HCT116 (cell line): Measurements from ENCODE around the gene ZNF160. TPM values are rescaled to one million over a fixed set of nuclear protein-coding genes. Genes with fewer than 3 reads are reported as not detected.

ENCODE experiments used
- ATAC-seq: fragments of 200-7000 bp; cut with Tn5 transposase; 2 replicates; pipeline ENCODE4 v1.9.1; 2020; ENCODE audit warnings: mild to moderate bottlenecking, moderate library complexity
- BruUV-seq: library from RNA; stranded (reverse); fragments of 400-500 nt; replicated peaks from 2 replicates; lab custom pipeline; 2021; lab: Mats Ljungman, UMichigan
- CTCF ChIA-PET: fragments of 300-600 bp; sonication (Branson Sonifier 250); formaldehyde crosslinking; loops from one replicate; lab custom pipeline; 2021; ENCODE audit warnings: antibody characterized with exemption; lab: Charles Lee
- POLR2A ChIA-PET: fragments of 300-600, 350-600 bp; sonication (Branson Sonifier 250); formaldehyde crosslinking; loops from one replicate; lab custom pipeline; 2021; ENCODE audit warnings: antibody characterized with exemption; lab: Charles Lee
- RAD21 ChIA-PET, 2 experiments: fragments of 300-600 bp; sonication (Branson Sonifier 250); formaldehyde crosslinking; loops; one replicate each; lab custom pipeline; 2023; ENCODE audit warnings: low total read pairs in 2 of 2; ENCODE audit not compliant: uncharacterized antibody in 2 of 2, unreplicated experiment in 2 of 2, low non-redundant PET in 1 of 2; lab: Charles Lee
- DNase-seq: peaks from one replicate; pipeline ENCODE4 v3.0.0-alpha.2; 2010; ENCODE audit warnings: low read depth, low spot score
- H2AFZ ChIP-seq: fragments of 200-600 bp; shearing (Covaris generic), sonication (generic); 2 replicates; pipeline ENCODE4 v1.6.1; 2017; ENCODE audit warnings: low read depth, mixed run types, mixed read lengths, antibody characterized with exemption, low read length; ENCODE audit not compliant: poor library complexity, severe bottlenecking
- H3K27ac ChIP-seq: 2 replicates; pipeline ENCODE4 v1.5.1; 2012; ENCODE audit warnings: low read depth, low read length
- H3K27me3 ChIP-seq: fragments of 200-600 bp; sonication (generic); 2 replicates; pipeline ENCODE4 v1.6.1; 2016; ENCODE audit warnings: mixed run types, low read length, mixed read lengths; ENCODE audit not compliant: insufficient read depth
- H3K36me3 ChIP-seq, 2 experiments: fragments of 200-500 bp in 1 of 2; fragments of 200-600 bp in 1 of 2; sonication (Bioruptor generic) in 1 of 2; sonication (generic) in 1 of 2; 2 replicates each; pipeline versions ENCODE4 v1.5.1 to v1.6.1; 2014 to 2016; ENCODE audit warnings: low read length in 2 of 2, inconsistent platforms in 1 of 2, mixed read lengths in 1 of 2, mixed run types in 1 of 2; ENCODE audit not compliant: insufficient read depth in 2 of 2, control insufficient read depth in 1 of 2
- H3K4me1 ChIP-seq, 2 experiments: fragments of 200-600 bp in 1 of 2; sonication (generic) in 1 of 2; 2 replicates each; pipeline versions ENCODE4 v1.5.1 to v1.6.1; 2012 to 2017; ENCODE audit warnings: low read length in 2 of 2, inconsistent platforms in 1 of 2, mild to moderate bottlenecking in 1 of 2, mixed read lengths in 1 of 2, mixed run types in 1 of 2, moderate library complexity in 1 of 2; ENCODE audit not compliant: insufficient read depth in 2 of 2, control insufficient read depth in 1 of 2
- H3K4me2 ChIP-seq: fragments of 200-600 bp; sonication (generic); 2 replicates; pipeline ENCODE4 v1.6.1; 2017; ENCODE audit warnings: mixed run types, low read length, mixed read lengths
- H3K4me3 ChIP-seq, 2 experiments: fragments of 200-600 bp in 1 of 2; sonication (generic) in 1 of 2; replicated peaks in 1 of 2; 2 replicates each; pipeline ENCODE4 v1.5.1; 2011 to 2016; ENCODE audit warnings: low read length in 2 of 2, control low read depth in 1 of 2, low read depth in 1 of 2, mild to moderate bottlenecking in 1 of 2, mixed read lengths in 1 of 2, mixed run types in 1 of 2
- H3K79me2 ChIP-seq: fragments of 200-600 bp; sonication (generic); 2 replicates; pipeline ENCODE4 v1.6.1; 2017; ENCODE audit warnings: mild to moderate bottlenecking, mixed run types, low read length, moderate library complexity, mixed read lengths; ENCODE audit not compliant: insufficient read depth
- H3K9ac ChIP-seq: fragments of 200-600 bp; sonication (generic); 2 replicates; pipeline ENCODE4 v1.6.1; 2016; ENCODE audit warnings: low read length, mixed read lengths
- H3K9me2 ChIP-seq: fragments of 200-600 bp; sonication (generic), shearing (Covaris generic); 2 replicates; pipeline ENCODE4 v1.6.1; 2017; ENCODE audit warnings: mixed run types, mild to moderate bottlenecking, moderate library complexity; ENCODE audit not compliant: insufficient read depth
- H3K9me3 ChIP-seq, 2 experiments: fragments of 200-500 bp in 1 of 2; fragments of 200-600 bp in 1 of 2; sonication (Bioruptor generic) in 1 of 2; sonication (generic) in 1 of 2; 2 replicates each; pipeline ENCODE4 v1.6.1; 2014 to 2017; ENCODE audit warnings: low read length in 2 of 2, mixed read lengths in 2 of 2, inconsistent platforms in 1 of 2, low read depth in 1 of 2, mild to moderate bottlenecking in 1 of 2, mixed run types in 1 of 2, moderate library complexity in 1 of 2; ENCODE audit not compliant: control insufficient read depth in 1 of 2, insufficient read depth in 1 of 2
- H4K20me1 ChIP-seq: fragments of 200-600 bp; sonication (generic), shearing (Covaris generic); 2 replicates; pipeline ENCODE4 v1.6.1; 2017; ENCODE audit warnings: mixed run types, mild to moderate bottlenecking, moderate library complexity; ENCODE audit not compliant: insufficient read depth
- ATF3 ChIP-seq: IDR thresholded peaks from 2 replicates; pipeline ENCODE4 v1.6.1; 2012
- CBX3 ChIP-seq: IDR thresholded peaks from 2 replicates; pipeline ENCODE4 v1.6.1; 2012; ENCODE audit warnings: low read depth
- CEBPB ChIP-seq: IDR thresholded peaks from 2 replicates; pipeline ENCODE4 v1.6.1; 2012; ENCODE audit warnings: low read depth
- EGR1 ChIP-seq: IDR thresholded peaks from 2 replicates; pipeline ENCODE4 v1.6.1; 2012; ENCODE audit warnings: low read depth
- ELF1 ChIP-seq: IDR thresholded peaks from 2 replicates; pipeline ENCODE4 v1.6.1; 2012; ENCODE audit warnings: low read depth, borderline replicate concordance
- EZH2 ChIP-seq: fragments of 200-600 bp; sonication (generic); IDR thresholded peaks from 2 replicates; pipeline ENCODE4 v1.6.1; 2017; ENCODE audit warnings: antibody characterized with exemption, mixed run types
- EZH2phosphoT487 ChIP-seq: fragments of 200-600 bp; IDR thresholded peaks from 2 replicates; pipeline ENCODE4 v1.6.1; 2018; ENCODE audit warnings: antibody characterized with exemption, borderline replicate concordance
- MAX ChIP-seq: IDR thresholded peaks from 2 replicates; pipeline ENCODE4 v1.6.1; 2012
- POLR2A ChIP-seq: IDR thresholded peaks from 2 replicates; pipeline ENCODE4 v1.7.0; 2011; ENCODE audit warnings: borderline replicate concordance; ENCODE audit not compliant: insufficient read depth, insufficient read length; ENCODE audit errors: extremely low read depth
- REST ChIP-seq: IDR thresholded peaks from 2 replicates; pipeline ENCODE4 v1.6.1; 2012; ENCODE audit warnings: low read depth
- SIN3A ChIP-seq: IDR thresholded peaks from 2 replicates; pipeline ENCODE4 v1.6.1; 2012; ENCODE audit warnings: low read depth
- SP1 ChIP-seq: IDR thresholded peaks from 2 replicates; pipeline ENCODE4 v1.6.1; 2012; ENCODE audit warnings: low read depth
- SRF ChIP-seq: IDR thresholded peaks from 2 replicates; pipeline ENCODE4 v1.6.1; 2012; ENCODE audit warnings: low read depth
- TCF7L2 ChIP-seq: IDR thresholded peaks from 2 replicates; pipeline ENCODE4 v1.7.0; 2011; ENCODE audit warnings: borderline replicate concordance, inconsistent platforms; ENCODE audit not compliant: insufficient read depth, insufficient read length; ENCODE audit errors: extremely low read depth
- ZBTB33 ChIP-seq: IDR thresholded peaks from 2 replicates; pipeline ENCODE4 v1.6.1; 2011; ENCODE audit warnings: mild to moderate bottlenecking, low read length, moderate library complexity; ENCODE audit not compliant: insufficient replicate concordance; ENCODE audit errors: extremely low read depth
- intact Hi-C: fragments of 100-400 bp; cut with micrococcal nuclease; formaldehyde crosslinking; loops from 2 replicates; pipeline ENCODE4 v1.10.0; 2022
- total RNA-seq: library from RNA; stranded (reverse); gene quantifications from one replicate; pipeline ENCODE4 v1.2.1, GENCODE V29; 2021; ENCODE audit not compliant: unreplicated experiment

Gene ZNF160
- total RNA-seq, 1 experiment from 2014 or later, result 14.9 TPM

- ChIA-PET RAD21 (no interaction called here), POLR2A (no interaction called here), CTCF (no interaction called here)
- H3K9me3 ChIP-seq, result peaks cover 25 to 29% of the 10 kb centered on the region in 2 experiments; a peak in 3 of 4 replicates
- no peaks in the 10 kb centered on the region for H3K9me2 ChIP-seq
- DNase-seq, result no peak
- no peaks in the 10 kb centered on the region for H3K79me2 ChIP-seq
- H3K9ac ChIP-seq, result no peak overlapping the region
- no peak for TF ChIP-seq EZH2
- TF ChIP-seq SRF, result no peak
- no peak for TF ChIP-seq ELF1
- no peak for TF ChIP-seq TCF7L2
- no peak for TF ChIP-seq CEBPB
- TF ChIP-seq EZH2phosphoT487, result no peak
- no peak for TF ChIP-seq CBX3
- TF ChIP-seq MAX, result no peak
- TF ChIP-seq SP1, result no peak
- no peak for TF ChIP-seq ZBTB33
- TF ChIP-seq SIN3A, result no peak
- TF ChIP-seq POLR2A, result no peak
- TF ChIP-seq REST, result no peak
- no peak for TF ChIP-seq ATF3
- TF ChIP-seq EGR1, result no peak
- no peak overlapping the region for H3K27ac ChIP-seq
- no peaks in the 10 kb centered on the region for H3K27me3 ChIP-seq
- no peak overlapping the region for H2AFZ ChIP-seq
- H4K20me1 ChIP-seq, result no peaks in the 10 kb centered on the region
- peaks cover 26 to 45% of the 10 kb centered on the region in 2 experiments for H3K36me3 ChIP-seq
- no peak overlapping the region for H3K4me3 ChIP-seq
- no peak overlapping the region for H3K4me2 ChIP-seq
- ATAC-seq, result no peak
- BruUV-seq, result no TSS peak
- H3K4me1 ChIP-seq, result no peaks in the 10 kb centered on the region
- intact Hi-C loops, result no loop called here
These were observed 35.0 kb downstream of the ZNF160 start for GRCh38 chr19:53068199-53068598.
